ENCODE results near the gene RNF225. TPM values are rescaled to one million over a fixed set of nuclear protein-coding genes. Genes with fewer than 3 reads are reported as not detected.
"Not testable (repeated sequence)": the region's sequence is repeated elsewhere in the genome, so short reads cannot be mapped to it uniquely, and the experiment has no call there.

The RNF225 gene
- not detected for polyA plus RNA-seq (2013, experiment 1 of 2)
- polyA plus RNA-seq (2013, experiment 2 of 2) = 0.08 TPM

DNA sequence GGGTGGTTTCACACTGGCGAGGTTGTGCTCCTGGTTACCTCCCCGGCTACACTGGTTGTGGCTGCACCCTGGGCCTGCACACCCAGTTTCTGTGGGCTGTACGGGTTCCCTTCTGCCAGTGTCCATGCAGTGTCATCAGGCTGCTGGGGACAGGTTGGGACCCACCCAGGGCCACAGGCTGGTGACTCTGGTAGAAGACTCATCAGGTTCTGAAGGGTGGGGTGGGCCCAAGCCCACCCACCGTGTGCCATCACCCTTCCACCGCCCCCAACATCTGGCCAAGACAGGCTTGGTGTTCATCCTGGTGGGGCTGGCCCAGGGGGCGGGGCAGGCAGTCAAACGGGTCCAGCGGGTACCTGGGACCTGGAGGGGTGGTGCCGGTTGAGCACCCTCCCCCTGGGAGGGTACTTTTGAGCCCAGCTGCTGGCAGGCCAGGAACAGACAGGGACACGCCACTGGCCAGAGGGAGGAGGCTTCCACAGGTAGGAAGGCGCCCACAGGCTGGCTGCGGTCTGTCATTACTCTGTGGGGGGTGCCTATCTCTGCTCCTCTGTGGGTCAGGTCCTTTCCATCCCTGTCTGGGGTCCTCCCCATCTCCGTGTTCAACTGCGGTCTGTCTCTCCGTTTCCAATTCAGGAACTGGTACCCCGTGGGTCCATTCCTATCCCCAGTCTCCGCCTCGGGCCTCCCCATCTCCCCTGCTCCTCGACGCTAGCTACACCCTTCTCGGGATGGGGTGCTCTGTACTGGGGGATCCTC is at the start of gene RNF225:
Gene RNF225 (plus strand): TSS at position 437 of the 759 bp plus-strand sequence. CDS start 434 bp downstream, outside the sequence.
- Histone ChIP-seq H3K4ac (ENCODE audit: low read length) (peak within 1 kb of the TSS; percentile 93), H3K27ac (replicated peaks; ENCODE audit: low read length) (no peak within 1 kb of the TSS), H2BK120ac (ENCODE audit: low read depth, low read length) (peak within 1 kb of the TSS; percentile 47), H3K27me3 (ENCODE audit: control insufficient read depth in 3 of 3, insufficient read depth in 3 of 3, low read depth in 1 of 3, low read length in 3 of 3) (peaks cover 0 to 22% (median 7%) of the 10 kb centered on the region in 3 experiments), H3K23ac (ENCODE audit: low read depth, low read length, poor library complexity) (peak within 1 kb of the TSS; percentile 85), H3K4me2 (ENCODE audit: insufficient read depth, low read length, poor library complexity, severe bottlenecking) (peak within 1 kb of the TSS; percentile 56), H3K36me3 (replicated peaks in 1 of 2; ENCODE audit: control insufficient read depth in 2 of 2, insufficient read depth in 2 of 2, low read length in 2 of 2) (peaks cover 31 to 58% of the 10 kb centered on the region in 2 donors), H3K9me3 (replicated peaks in 1 of 2; ENCODE audit: control insufficient read depth in 2 of 2, insufficient read depth in 1 of 2, low read depth in 1 of 2, low read length in 2 of 2) (peaks cover 0 to 1% of the 10 kb centered on the region in 2 donors), H2BK5ac (ENCODE audit: low read length) (no peak within 1 kb of the TSS), H2BK15ac (ENCODE audit: low read length) (peak within 1 kb of the TSS; percentile 93), H2BK12ac (ENCODE audit: low read length) (peak within 1 kb of the TSS; percentile 58), H4K91ac (ENCODE audit: low read depth, low read length, poor library complexity) (no peak within 1 kb of the TSS), H3K18ac (ENCODE audit: low read length) (peak within 1 kb of the TSS; percentile 98), H3K4me3 (ENCODE audit: low read length in 2 of 2) (peak within 1 kb of the TSS in 1 of 2 donors; percentile 68), H3K4me1 (ENCODE audit: control insufficient read depth in 2 of 2, insufficient read depth in 1 of 2, low read depth in 1 of 2, low read length in 2 of 2) (peaks cover 3 to 8% of the 10 kb centered on the region in 2 donors), H3K14ac (ENCODE audit: low read length) (peak within 1 kb of the TSS; percentile 82), H4K8ac (ENCODE audit: low read depth, low read length) (peak within 1 kb of the TSS; percentile 82), H3K9ac (ENCODE audit: low read depth, low read length, poor library complexity) (peak within 1 kb of the TSS; percentile 84), H2AFZ (ENCODE audit: low read length) (no peak within 1 kb of the TSS), H2AK5ac (ENCODE audit: low read depth, low read length) (peak within 1 kb of the TSS; percentile 93), H3K79me1 (ENCODE audit: low read depth, low read length) (peaks cover 3% of the 10 kb centered on the region)
- no CpG with 5 or more reads among the region's 21 CpGs for WGBS, 2 donors (ENCODE audit: extremely low coverage in 2 of 2, insufficient read length in 2 of 2, insufficient replicate concordance in 1 of 2)
- no peak for DNase-seq (ENCODE audit: low spot score)

DNA sequence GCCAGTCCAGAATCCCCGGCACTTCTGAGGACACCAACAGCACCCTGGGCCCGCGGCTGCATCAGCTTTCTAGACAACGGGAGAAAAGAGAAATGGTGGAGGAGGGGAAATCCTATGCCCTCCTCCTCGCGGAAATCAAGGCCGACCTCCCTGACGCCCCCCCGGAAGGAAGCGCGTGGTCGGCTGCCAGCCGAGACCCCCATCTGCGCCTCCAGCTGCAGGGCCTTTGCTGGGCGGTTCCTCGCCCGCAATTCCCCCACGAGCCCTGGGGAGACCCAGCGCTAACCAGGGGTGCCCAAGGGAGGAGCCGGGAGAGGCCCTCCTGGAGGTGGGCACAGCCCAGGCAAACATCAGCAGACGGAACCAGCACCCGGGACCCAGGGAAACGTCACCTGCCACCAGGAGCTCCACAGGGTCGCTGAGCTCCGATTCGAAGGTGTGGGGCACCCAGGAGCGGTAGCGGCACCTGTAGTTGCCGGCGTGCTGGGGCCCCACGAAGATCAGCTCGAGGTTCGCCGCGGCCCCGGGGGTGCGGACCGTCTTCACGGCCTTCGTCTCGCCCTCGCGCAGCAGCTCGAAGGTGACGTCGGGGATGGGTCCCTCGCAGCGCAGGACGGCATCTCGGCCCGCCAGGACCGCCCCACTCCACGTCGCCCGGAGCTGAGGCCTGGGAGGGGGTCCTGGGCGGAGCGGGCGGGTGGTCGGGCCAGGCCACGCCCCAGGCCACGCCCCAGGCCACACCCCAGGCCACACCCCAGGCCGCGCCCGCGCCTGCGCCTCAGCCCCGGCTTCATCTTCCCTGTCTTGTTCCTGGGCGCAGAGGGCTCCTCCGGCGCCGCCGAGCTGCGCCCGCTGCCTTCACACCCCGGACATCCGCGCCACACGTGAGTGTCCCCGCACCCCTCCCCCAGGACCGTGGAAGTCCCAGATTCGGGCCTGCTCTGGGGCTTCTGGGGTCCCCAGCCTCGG is 48.2 kb upstream of the RNF225 start:
- peak; percentile 73 for DNase-seq (ENCODE audit: low spot score)
- H4K91ac ChIP-seq (ENCODE audit: low read depth, low read length, poor library complexity) = no peak overlapping the region
- H3K4me2 ChIP-seq (ENCODE audit: insufficient read depth, low read length, poor library complexity, severe bottlenecking) = peak overlapping the region; percentile 100
- H3K27ac ChIP-seq (replicated peaks; ENCODE audit: low read length) = no peak overlapping the region
- H2BK5ac ChIP-seq (ENCODE audit: low read length) = peak overlapping the region; percentile 66
- peak overlapping the region; percentile 96 for H3K23ac ChIP-seq (ENCODE audit: low read depth, low read length, poor library complexity)
- peak overlapping the region; percentile 65 for H4K8ac ChIP-seq (ENCODE audit: low read depth, low read length)
- H2AFZ ChIP-seq (ENCODE audit: low read length) = peak overlapping the region; percentile 100
- peak overlapping the region; percentile 58 for H2BK12ac ChIP-seq (ENCODE audit: low read length)
- peak overlapping the region; percentile 97 for H3K9ac ChIP-seq (ENCODE audit: low read depth, low read length, poor library complexity)
- peaks cover 3% of the 10 kb centered on the region for H3K79me1 ChIP-seq (ENCODE audit: low read depth, low read length)
- H3K14ac ChIP-seq (ENCODE audit: low read length) = peak overlapping the region; percentile 89
- peak overlapping the region; percentile 37 for H2BK15ac ChIP-seq (ENCODE audit: low read length)
- H3K18ac ChIP-seq (ENCODE audit: low read length) = peak overlapping the region; percentile 94
- H3K4me1 ChIP-seq (ENCODE audit: control insufficient read depth in 2 of 2, insufficient read depth in 1 of 2, low read depth in 1 of 2, low read length in 2 of 2) = peaks cover 0 to 3% of the 10 kb centered on the region in 2 donors
- H3K27me3 ChIP-seq (ENCODE audit: control insufficient read depth in 3 of 3, insufficient read depth in 3 of 3, low read depth in 1 of 3, low read length in 3 of 3) = peaks cover 4 to 12% (median 10%) of the 10 kb centered on the region in 3 experiments
- no peak overlapping the region for H2BK120ac ChIP-seq (ENCODE audit: low read depth, low read length)
- no peak overlapping the region for H3K4ac ChIP-seq (ENCODE audit: low read length)
- H2AK5ac ChIP-seq (ENCODE audit: low read depth, low read length) = peak overlapping the region; percentile 81
- H3K4me3 ChIP-seq (ENCODE audit: low read length in 2 of 2) = peak overlapping the region; percentile 53 to 97
- WGBS, 2 donors (ENCODE audit: extremely low coverage in 2 of 2, insufficient read length in 2 of 2, insufficient replicate concordance in 1 of 2) = no CpG with 5 or more reads among the region's 82 CpGs
- H3K9me3 ChIP-seq (replicated peaks in 1 of 2; ENCODE audit: control insufficient read depth in 2 of 2, insufficient read depth in 1 of 2, low read depth in 1 of 2, low read length in 2 of 2) = no peaks in the 10 kb centered on the region
- H3K36me3 ChIP-seq (replicated peaks in 1 of 2; ENCODE audit: control insufficient read depth in 2 of 2, insufficient read depth in 2 of 2, low read length in 2 of 2) = no peaks in the 10 kb centered on the region

DNA sequence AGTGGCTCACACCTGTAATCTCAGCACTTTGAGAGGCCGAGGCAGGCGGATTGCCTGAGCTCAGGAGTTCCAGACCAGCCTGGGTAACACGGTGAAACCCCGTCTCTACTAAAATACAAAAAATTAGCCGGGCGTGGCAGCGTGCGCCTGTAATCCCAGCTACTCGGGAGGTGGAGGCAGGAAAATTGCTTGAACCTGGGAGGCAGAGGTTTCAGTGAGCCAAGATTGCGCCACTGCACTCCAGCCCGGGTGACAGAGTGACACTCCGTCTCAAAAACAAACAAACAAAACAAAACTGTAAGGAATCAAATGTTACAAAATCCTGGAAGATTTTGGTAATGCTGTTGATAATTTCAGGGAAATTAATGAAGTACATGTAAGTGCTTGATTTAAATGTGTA is 47.4 kb upstream of the RNF225 start:
- H2AK5ac ChIP-seq (ENCODE audit: low read depth, low read length); H2BK15ac ChIP-seq (ENCODE audit: low read length); H4K8ac ChIP-seq (ENCODE audit: low read depth, low read length); H2BK12ac ChIP-seq (ENCODE audit: low read length); H3K79me1 ChIP-seq (ENCODE audit: low read depth, low read length); H3K9ac ChIP-seq (ENCODE audit: low read depth, low read length, poor library complexity); H3K14ac ChIP-seq (ENCODE audit: low read length); H2BK5ac ChIP-seq (ENCODE audit: low read length); H3K4ac ChIP-seq (ENCODE audit: low read length); H3K23ac ChIP-seq (ENCODE audit: low read depth, low read length, poor library complexity); H2BK120ac ChIP-seq (ENCODE audit: low read depth, low read length); H3K27ac ChIP-seq (replicated peaks; ENCODE audit: low read length); DNase-seq (ENCODE audit: low spot score); H3K36me3 ChIP-seq (replicated peaks in 1 of 2; ENCODE audit: control insufficient read depth in 2 of 2, insufficient read depth in 2 of 2, low read length in 2 of 2); H4K91ac ChIP-seq (ENCODE audit: low read depth, low read length, poor library complexity); H3K4me1 ChIP-seq (ENCODE audit: control insufficient read depth in 2 of 2, insufficient read depth in 1 of 2, low read depth in 1 of 2, low read length in 2 of 2); H3K9me3 ChIP-seq (replicated peaks in 1 of 2; ENCODE audit: control insufficient read depth in 2 of 2, insufficient read depth in 1 of 2, low read depth in 1 of 2, low read length in 2 of 2); H3K18ac ChIP-seq (ENCODE audit: low read length): not testable (repeated sequence)
- peak overlapping the region; percentile 100 for H2AFZ ChIP-seq (ENCODE audit: low read length)
- H3K27me3 ChIP-seq (ENCODE audit: control insufficient read depth in 3 of 3, insufficient read depth in 3 of 3, low read depth in 1 of 3, low read length in 3 of 3) = peaks cover 4 to 12% (median 10%) of the 10 kb centered on the region in 3 experiments
- WGBS, 2 donors (ENCODE audit: extremely low coverage in 2 of 2, insufficient read length in 2 of 2, insufficient replicate concordance in 1 of 2) = no CpG with 5 or more reads among the region's 12 CpGs
- H3K4me2 ChIP-seq (ENCODE audit: insufficient read depth, low read length, poor library complexity, severe bottlenecking) = peak overlapping the region; percentile 96
- peak overlapping the region; percentile 53 to 97 for H3K4me3 ChIP-seq (ENCODE audit: low read length in 2 of 2)
